Neural progenitor cell (in vitro differentiated cells): ENCODE measurements around the gene P2RY12. TPM values are rescaled to one million over a fixed set of nuclear protein-coding genes. Genes with fewer than 3 reads are reported as not detected.

ENCODE experiments used
- DNase-seq: peaks from one replicate; pipeline ENCODE4 v3.0.0-alpha.2; 2016; ENCODE audit warnings: low spot score
- H2AFZ ChIP-seq: fragments of 200-600 bp; sonication (generic); replicated peaks from 2 replicates; pipeline ENCODE4 v1.6.1; 2016; ENCODE audit warnings: antibody characterized with exemption
- H3F3A ChIP-seq: fragments of 200-600 bp; sonication (generic); 2 replicates; pipeline ENCODE4 v1.6.1; 2016; ENCODE audit warnings: antibody characterized with exemption, low read depth
- H3K27ac ChIP-seq: fragments of 200-600 bp; sonication (generic); 2 replicates; pipeline ENCODE4 v1.5.1; 2016; ENCODE audit warnings: mild to moderate bottlenecking
- H3K27me3 ChIP-seq: fragments of 200-600 bp; sonication (generic); 2 replicates; pipeline ENCODE4 v1.6.1; 2016; ENCODE audit warnings: mild to moderate bottlenecking, moderate library complexity
- H3K36me3 ChIP-seq: fragments of 200-600 bp; sonication (generic); 2 replicates; pipeline ENCODE4 v1.5.1; 2016
- H3K4me1 ChIP-seq: fragments of 200-600 bp; sonication (generic); 2 replicates; pipeline ENCODE4 v1.6.1; 2016; ENCODE audit warnings: mixed run types
- H3K4me2 ChIP-seq: fragments of 200-600 bp; sonication (generic); 2 replicates; pipeline ENCODE4 v1.6.1; 2016
- H3K4me3 ChIP-seq: fragments of 200-600 bp; sonication (generic); 2 replicates; pipeline ENCODE4 v1.5.1; 2016
- H3K79me2 ChIP-seq: fragments of 200-600 bp; sonication (generic); 2 replicates; pipeline ENCODE4 v1.6.1; 2016; ENCODE audit warnings: low read depth
- H3K9ac ChIP-seq: fragments of 200-600 bp; sonication (generic); 2 replicates; pipeline ENCODE4 v1.6.1; 2016
- H3K9me3 ChIP-seq: fragments of 200-600 bp; sonication (generic); 2 replicates; pipeline ENCODE4 v1.5.1; 2016; ENCODE audit warnings: low read depth
- H4K20me1 ChIP-seq: fragments of 200-600 bp; sonication (generic); 2 replicates; pipeline ENCODE4 v1.6.1; 2016; ENCODE audit warnings: low read depth
- H3K27ac Mint-ChIP-seq: 3 replicates; pipeline ENCODE4 v1.8.0; 2021; ENCODE audit warnings: mixed read lengths
- H3K27me3 Mint-ChIP-seq: 2 replicates; pipeline ENCODE4 v1.8.0; 2022; ENCODE audit warnings: low read depth, mild to moderate bottlenecking, inconsistent platforms, moderate library complexity, mixed read lengths; ENCODE audit not compliant: insufficient read depth
- H3K36me3 Mint-ChIP-seq: 3 replicates; pipeline ENCODE4 v1.8.0; 2021; ENCODE audit warnings: mixed read lengths
- H3K4me1 Mint-ChIP-seq: 3 replicates; pipeline ENCODE4 v1.8.0; 2021; ENCODE audit warnings: mixed read lengths
- H3K4me3 Mint-ChIP-seq: 3 replicates; pipeline ENCODE4 v1.8.0; 2021; ENCODE audit warnings: mild to moderate bottlenecking, moderate library complexity, mixed read lengths
- H3K9me3 Mint-ChIP-seq: 3 replicates; pipeline ENCODE4 v1.8.0; 2020; ENCODE audit warnings: mixed read lengths
- EZH2 ChIP-seq: fragments of 200-600 bp; sonication (generic); IDR thresholded peaks from 2 replicates; pipeline ENCODE4 v1.6.1; 2017; ENCODE audit warnings: antibody characterized with exemption, mild to moderate bottlenecking, moderate library complexity
- EZH2phosphoT487 ChIP-seq: fragments of 200-600 bp; sonication (generic); IDR thresholded peaks from 2 replicates; pipeline ENCODE4 v1.6.1; 2017; ENCODE audit warnings: antibody characterized with exemption
- total RNA-seq: library from RNA; depleted of rRNA; stranded (reverse); fragments of >200 nt; gene quantifications from 2 replicates; pipeline ENCODE4 v1.2.3, GENCODE V29; 2015; ENCODE audit warnings: low replicate concordance
- TF ChIP-seq, protein P1 (sequence below): fragments of 200-600 bp; sonication (generic); IDR thresholded peaks from 2 replicates; pipeline ENCODE4 v1.5.1; 2017; ENCODE audit warnings: antibody characterized with exemption, mild to moderate bottlenecking

P2RY12 gene
- total RNA-seq, 1 donor from 2014 or later: not detected

DNA sequence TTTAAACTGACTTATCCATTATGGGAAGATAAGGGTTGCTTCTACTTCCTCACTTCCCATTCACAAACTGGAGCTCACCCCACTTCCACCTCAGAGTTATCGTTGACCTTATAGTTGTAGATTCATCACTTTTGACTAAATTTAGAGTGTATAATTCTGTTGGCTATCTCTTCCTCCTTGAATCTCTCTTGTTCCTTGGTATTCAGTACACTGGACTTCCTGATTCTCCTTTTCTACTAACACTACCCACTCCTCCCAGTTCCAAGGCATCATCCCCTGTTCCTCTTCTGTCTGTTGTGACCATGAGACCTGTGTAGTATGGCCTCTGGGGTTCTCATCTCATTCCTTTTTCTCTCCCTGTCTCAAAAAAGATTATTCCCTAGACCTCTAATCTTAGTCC is 62.0 kb downstream of the P2RY12 start:
- Mint-ChIP-seq H3K4me1 (peaks cover 3% of the 10 kb centered on the region), H3K9me3 (no peaks in the 10 kb centered on the region)
- H3K9ac ChIP-seq: no peak overlapping the region

DNA sequence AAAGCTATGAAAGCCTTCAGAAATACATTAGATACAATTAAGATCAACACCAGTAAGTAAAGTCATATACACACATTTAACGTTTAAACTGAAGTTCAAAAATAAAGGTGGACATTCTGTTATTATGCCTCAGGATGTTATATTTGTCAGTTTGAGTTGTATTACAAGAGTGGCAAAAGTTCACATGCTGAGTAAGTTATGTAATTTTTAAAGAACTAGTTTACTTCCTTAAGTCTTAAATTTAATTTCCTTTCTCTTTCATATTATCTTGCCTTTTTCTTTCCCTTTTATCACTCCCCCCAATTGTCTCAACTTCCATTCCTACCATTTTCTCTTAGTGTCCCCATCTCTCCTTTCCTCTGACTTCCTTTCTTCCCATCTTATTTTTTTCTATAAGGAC is 63.0 kb downstream of the P2RY12 start:
- Histone ChIP-seq H3K27ac (no peak overlapping the region), H3K9me3 (no peaks in the 10 kb centered on the region), H3F3A (no peaks in the 10 kb centered on the region), H3K27me3 (no peaks in the 10 kb centered on the region), H3K36me3 (no peaks in the 10 kb centered on the region), H3K4me3 (no peak overlapping the region), H2AFZ (no peak overlapping the region), H3K4me2 (no peak overlapping the region), H4K20me1 (no peaks in the 10 kb centered on the region), H3K9ac (no peak overlapping the region), H3K4me1 (no peaks in the 10 kb centered on the region), H3K79me2 (no peaks in the 10 kb centered on the region)
- Mint-ChIP-seq H3K27me3 (no peaks in the 10 kb centered on the region), H3K9me3 (no peaks in the 10 kb centered on the region), H3K4me1 (peaks cover 3% of the 10 kb centered on the region), H3K27ac (no peak overlapping the region), H3K36me3 (no peaks in the 10 kb centered on the region), H3K4me3 (no peak overlapping the region)
- DNase-seq: no peak
- TF ChIP-seq EZH2phosphoT487 (no peak), EZH2 (no peak)

More for the DNA sequence above, 62.0 kb downstream of the P2RY12 start:
- H3F3A ChIP-seq: no peaks in the 10 kb centered on the region
- H2AFZ ChIP-seq: no peak overlapping the region
- Mint-ChIP-seq H3K4me3 (no peak overlapping the region), H3K27ac (no peak overlapping the region), H3K27me3 (no peaks in the 10 kb centered on the region), H3K36me3 (no peaks in the 10 kb centered on the region)
- H4K20me1 ChIP-seq: no peaks in the 10 kb centered on the region
- no peaks in the 10 kb centered on the region for H3K36me3 ChIP-seq
- no peak overlapping the region for H3K4me3 ChIP-seq
- no peak overlapping the region for H3K27ac ChIP-seq
- no peak for DNase-seq
- no peak for TF ChIP-seq EZH2phosphoT487
- TF ChIP-seq, protein P1, sequence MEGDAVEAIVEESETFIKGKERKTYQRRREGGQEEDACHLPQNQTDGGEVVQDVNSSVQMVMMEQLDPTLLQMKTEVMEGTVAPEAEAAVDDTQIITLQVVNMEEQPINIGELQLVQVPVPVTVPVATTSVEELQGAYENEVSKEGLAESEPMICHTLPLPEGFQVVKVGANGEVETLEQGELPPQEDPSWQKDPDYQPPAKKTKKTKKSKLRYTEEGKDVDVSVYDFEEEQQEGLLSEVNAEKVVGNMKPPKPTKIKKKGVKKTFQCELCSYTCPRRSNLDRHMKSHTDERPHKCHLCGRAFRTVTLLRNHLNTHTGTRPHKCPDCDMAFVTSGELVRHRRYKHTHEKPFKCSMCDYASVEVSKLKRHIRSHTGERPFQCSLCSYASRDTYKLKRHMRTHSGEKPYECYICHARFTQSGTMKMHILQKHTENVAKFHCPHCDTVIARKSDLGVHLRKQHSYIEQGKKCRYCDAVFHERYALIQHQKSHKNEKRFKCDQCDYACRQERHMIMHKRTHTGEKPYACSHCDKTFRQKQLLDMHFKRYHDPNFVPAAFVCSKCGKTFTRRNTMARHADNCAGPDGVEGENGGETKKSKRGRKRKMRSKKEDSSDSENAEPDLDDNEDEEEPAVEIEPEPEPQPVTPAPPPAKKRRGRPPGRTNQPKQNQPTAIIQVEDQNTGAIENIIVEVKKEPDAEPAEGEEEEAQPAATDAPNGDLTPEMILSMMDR: no peak
- TF ChIP-seq EZH2: no peak
- no peaks in the 10 kb centered on the region for H3K9me3 ChIP-seq
- H3K4me2 ChIP-seq: no peak overlapping the region
- H3K4me1 ChIP-seq: no peaks in the 10 kb centered on the region
- H3K79me2 ChIP-seq: no peaks in the 10 kb centered on the region
- no peaks in the 10 kb centered on the region for H3K27me3 ChIP-seq

DNA sequence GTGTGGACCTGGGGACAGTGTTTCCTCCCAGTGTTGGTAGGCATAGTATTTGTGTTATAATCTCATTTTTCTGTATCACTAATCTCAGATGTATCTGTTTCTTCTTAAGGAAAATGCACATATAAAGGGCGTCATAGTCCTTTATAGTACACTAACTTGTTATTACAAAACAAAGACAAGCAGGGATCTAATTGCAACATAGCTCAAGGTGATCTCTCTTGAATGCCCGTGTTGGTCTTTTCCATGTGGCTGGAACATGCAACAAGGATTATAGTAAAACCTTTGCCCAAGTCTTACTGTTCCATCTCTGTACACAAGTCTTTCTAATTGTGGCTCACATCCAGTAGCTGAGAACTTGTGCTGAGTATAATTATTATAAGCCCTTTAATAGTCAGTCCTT is 64.4 kb downstream of the P2RY12 start:
- no peaks in the 10 kb centered on the region for H4K20me1 ChIP-seq
- no peaks in the 10 kb centered on the region for H3K79me2 ChIP-seq
- H3K36me3 ChIP-seq: no peaks in the 10 kb centered on the region
- H3K27ac ChIP-seq: no peak overlapping the region
- H3K9ac ChIP-seq: no peak overlapping the region
- Mint-ChIP-seq H3K36me3 (no peaks in the 10 kb centered on the region), H3K4me1 (peaks cover 3% of the 10 kb centered on the region), H3K27ac (no peak overlapping the region), H3K9me3 (no peaks in the 10 kb centered on the region), H3K27me3 (no peaks in the 10 kb centered on the region), H3K4me3 (no peak overlapping the region)
- H3K9me3 ChIP-seq: no peaks in the 10 kb centered on the region
- TF ChIP-seq EZH2phosphoT487 (no peak), EZH2 (no peak)
- TF ChIP-seq, protein P1: no peak
- H3K4me3 ChIP-seq: no peak overlapping the region
- H2AFZ ChIP-seq: no peak overlapping the region
- H3F3A ChIP-seq: no peaks in the 10 kb centered on the region
- DNase-seq: no peak
- no peaks in the 10 kb centered on the region for H3K27me3 ChIP-seq
- H3K4me2 ChIP-seq: no peak overlapping the region
- H3K4me1 ChIP-seq: peaks cover 8% of the 10 kb centered on the region

DNA sequence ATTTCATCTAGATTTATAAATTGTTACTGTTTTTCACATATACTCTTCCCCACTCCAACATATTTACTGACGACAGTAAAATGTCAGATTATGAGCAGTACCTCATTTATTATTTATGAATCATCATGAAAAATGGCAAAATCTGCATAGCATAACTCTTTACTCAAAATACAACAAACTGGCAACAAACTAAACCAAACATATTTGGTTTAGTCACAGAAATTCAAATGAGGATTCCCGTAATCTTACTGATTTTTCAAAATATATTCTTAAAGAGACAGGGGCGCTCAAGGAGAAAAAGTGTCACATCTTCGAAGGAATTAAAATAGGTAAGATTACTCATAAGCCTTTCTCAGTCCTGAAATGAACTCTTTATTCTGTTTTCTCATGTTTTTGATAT is 64.9 kb downstream of the P2RY12 start:
- Mint-ChIP-seq H3K4me1 (peaks cover 3% of the 10 kb centered on the region), H3K4me3 (no peak overlapping the region), H3K36me3 (no peaks in the 10 kb centered on the region), H3K27ac (no peak overlapping the region), H3K9me3 (no peaks in the 10 kb centered on the region), H3K27me3 (no peaks in the 10 kb centered on the region)
- TF ChIP-seq EZH2phosphoT487 (no peak), EZH2 (no peak)
- TF ChIP-seq, protein P1: no peak
- Histone ChIP-seq H3K4me1 (peaks cover 8% of the 10 kb centered on the region), H3F3A (no peaks in the 10 kb centered on the region), H3K27me3 (no peaks in the 10 kb centered on the region), H3K4me3 (no peak overlapping the region), H3K9ac (no peak overlapping the region), H3K9me3 (no peaks in the 10 kb centered on the region), H3K79me2 (no peaks in the 10 kb centered on the region), H2AFZ (no peak overlapping the region), H3K4me2 (no peak overlapping the region), H3K36me3 (no peaks in the 10 kb centered on the region), H4K20me1 (no peaks in the 10 kb centered on the region), H3K27ac (no peak overlapping the region)
- no peak for DNase-seq
